ENCODE results near the gene NDE1.
A peak's percentile ranks its signal among the peaks of the same experiment; 100 is the strongest.

GRCh38 chr16:15650019-15650697, at the start of gene NDE1:
- TF ChIP-seq POLR2AphosphoS5 (IDR thresholded peaks at IDR 0.05; ENCODE audit: low read depth, low read length), result peak; percentile 30; the same call in 1 of the 2 replicates
- TF ChIP-seq POLR2A (IDR thresholded peaks at IDR 0.05; ENCODE audit: low read depth, low read length), result peak; percentile 62
- TF ChIP-seq TAF1 (IDR thresholded peaks at IDR 0.05; ENCODE audit: borderline replicate concordance, low read depth, low read length), result no peak

Data from GM12892 (cell line).